Coronary artery (tissue), 2 donors: ENCODE measurements around the gene MRPL46.
A peak's percentile ranks its signal among the peaks of the same experiment; 100 is the strongest.

Experiments used
- DNase-seq: peaks from one replicate; pipeline ENCODE4 v3.0.0-alpha.2; 2017; ENCODE audit warnings: low spot score
- H3K27ac ChIP-seq, 2 donors: fragments of 200-600 bp; sonication (generic); one replicate each; pipeline ENCODE4 v1.5.1; 2016 to 2019
- H3K4me3 ChIP-seq: fragments of 200-600 bp; sonication (generic); 2 replicates; pipeline ENCODE4 v1.5.1; 2016; ENCODE audit warnings: mild to moderate bottlenecking, moderate library complexity
- TF ChIP-seq, protein P1 (sequence below): fragments of 200-600 bp; sonication (generic); IDR thresholded peaks from one replicate; pipeline ENCODE4 v1.5.1; 2019; ENCODE audit warnings: antibody characterized with exemption

Gene MRPL46

DNA sequence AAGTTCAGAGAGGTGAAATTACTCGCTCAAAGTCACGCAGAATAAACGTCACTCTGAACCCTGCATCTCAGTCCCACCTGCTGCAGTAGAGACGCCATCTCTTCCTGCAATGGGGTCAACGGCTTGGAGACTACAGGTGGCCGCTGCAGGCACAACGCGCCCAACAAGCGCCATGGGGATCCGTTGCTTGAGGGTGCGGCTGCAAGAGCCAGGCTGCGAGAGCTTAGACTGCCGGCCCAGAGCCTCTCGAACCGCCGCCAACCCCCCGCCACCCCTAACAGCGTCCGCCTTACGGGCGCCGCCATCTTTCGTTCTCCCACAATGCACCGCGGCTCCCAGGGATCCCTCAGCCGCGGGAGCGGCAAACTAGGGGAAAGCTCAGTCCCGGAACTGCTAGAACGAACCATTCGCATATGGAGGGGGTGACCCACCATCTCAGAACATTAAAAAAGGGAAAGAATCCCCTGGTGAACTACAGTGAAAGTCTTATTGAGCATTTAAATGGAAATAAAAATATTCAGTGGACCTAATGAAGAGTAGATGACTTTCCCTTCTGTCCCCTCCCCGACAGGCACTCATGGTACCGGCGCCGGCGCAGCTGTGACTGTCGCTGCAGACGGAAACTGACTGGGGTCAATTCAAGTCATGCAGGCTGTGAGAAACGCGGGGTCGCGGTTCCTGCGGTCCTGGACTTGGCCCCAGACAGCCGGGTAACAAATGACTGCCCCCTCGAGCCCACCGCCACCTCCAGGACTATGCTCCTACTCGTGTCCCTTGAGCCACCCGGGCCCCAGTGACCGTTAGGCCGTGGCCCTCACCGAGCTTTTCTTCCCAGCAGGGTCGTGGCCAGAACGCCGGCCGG is at the start of gene MRPL46, which contains the start of gene MRPS11:
Gene MRPL46, minus strand, starts transcription at position 316 of the 862 bp plus-strand sequence. Its CDS starts 11 bp downstream, at position 305.
Gene MRPS11, plus strand, starts transcription at position 636 of the 862 bp plus-strand sequence. Its CDS starts 10 bp downstream, at position 646.
- TF ChIP-seq, protein P1, sequence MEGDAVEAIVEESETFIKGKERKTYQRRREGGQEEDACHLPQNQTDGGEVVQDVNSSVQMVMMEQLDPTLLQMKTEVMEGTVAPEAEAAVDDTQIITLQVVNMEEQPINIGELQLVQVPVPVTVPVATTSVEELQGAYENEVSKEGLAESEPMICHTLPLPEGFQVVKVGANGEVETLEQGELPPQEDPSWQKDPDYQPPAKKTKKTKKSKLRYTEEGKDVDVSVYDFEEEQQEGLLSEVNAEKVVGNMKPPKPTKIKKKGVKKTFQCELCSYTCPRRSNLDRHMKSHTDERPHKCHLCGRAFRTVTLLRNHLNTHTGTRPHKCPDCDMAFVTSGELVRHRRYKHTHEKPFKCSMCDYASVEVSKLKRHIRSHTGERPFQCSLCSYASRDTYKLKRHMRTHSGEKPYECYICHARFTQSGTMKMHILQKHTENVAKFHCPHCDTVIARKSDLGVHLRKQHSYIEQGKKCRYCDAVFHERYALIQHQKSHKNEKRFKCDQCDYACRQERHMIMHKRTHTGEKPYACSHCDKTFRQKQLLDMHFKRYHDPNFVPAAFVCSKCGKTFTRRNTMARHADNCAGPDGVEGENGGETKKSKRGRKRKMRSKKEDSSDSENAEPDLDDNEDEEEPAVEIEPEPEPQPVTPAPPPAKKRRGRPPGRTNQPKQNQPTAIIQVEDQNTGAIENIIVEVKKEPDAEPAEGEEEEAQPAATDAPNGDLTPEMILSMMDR = no peak
- Histone ChIP-seq H3K4me3 (peak within 1 kb of the TSS; percentile 89), H3K27ac (peak within 1 kb of the TSS; percentile 88 to 94)
- peak; percentile 86 for DNase-seq

DNA sequence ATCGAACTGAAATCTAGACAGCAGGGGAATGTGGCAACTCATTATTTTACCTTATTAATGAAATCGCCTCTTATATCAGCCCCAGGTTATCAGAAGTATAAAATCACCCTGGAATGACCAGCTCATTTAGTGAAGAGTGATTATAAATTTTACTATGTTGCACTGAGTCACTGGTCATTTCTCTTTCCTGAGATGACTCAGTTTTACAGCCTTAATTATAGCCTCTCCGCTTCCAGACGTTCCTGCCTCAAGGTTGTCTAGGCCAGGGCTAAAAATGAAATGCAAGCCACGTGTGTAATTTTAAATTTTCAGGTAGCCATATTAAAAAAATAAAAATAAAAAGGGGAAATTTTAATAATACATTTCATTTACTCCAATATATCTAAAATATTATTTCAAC is 46.0 kb upstream of the MRPL46 start:
- no peak overlapping the region for H3K27ac ChIP-seq
- DNase-seq = no peak
- no peak overlapping the region for H3K4me3 ChIP-seq
- TF ChIP-seq, protein P1 = no peak

DNA sequence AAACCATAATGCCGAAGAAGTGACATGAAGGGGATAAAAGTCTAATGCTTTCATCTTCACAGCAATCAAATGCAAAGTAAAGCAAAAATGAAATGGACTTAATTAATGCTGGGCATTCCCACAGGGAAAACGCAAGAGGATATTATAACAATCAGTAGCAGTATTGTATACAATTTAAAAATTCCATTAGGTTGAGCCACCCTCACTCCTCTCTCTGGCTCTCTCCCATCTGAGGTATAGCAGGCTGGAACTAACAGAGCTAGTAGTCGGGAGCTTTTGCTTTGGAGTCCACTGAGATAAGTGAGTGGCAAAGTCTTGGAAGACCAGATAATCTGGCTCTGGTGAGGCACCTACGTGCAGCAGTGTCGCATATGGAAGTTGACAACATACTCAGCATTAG is 45.4 kb upstream of the MRPL46 start:
- TF ChIP-seq, protein P1 = no peak
- Histone ChIP-seq H3K4me3 (no peak overlapping the region), H3K27ac (no peak overlapping the region)
- no peak for DNase-seq

DNA sequence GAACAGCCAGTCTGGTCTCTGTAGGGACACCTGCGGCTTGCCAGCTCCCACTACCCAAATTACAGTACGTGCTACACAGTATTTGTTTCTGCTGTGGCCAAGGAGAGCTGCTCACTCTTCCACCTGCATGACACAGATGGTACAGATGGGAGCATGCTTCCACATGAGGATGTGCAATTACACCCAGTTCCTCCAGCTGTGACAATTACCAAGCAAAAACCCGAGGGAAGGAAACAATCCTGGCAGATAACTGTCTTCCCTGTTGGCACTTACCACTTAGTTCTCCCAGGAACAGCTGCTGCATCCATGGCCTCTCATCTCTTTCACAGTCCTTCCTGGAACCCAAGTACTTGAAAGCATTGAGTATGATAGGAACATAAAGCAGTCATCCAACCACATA is 44.9 kb upstream of the MRPL46 start:
- TF ChIP-seq, protein P1 = no peak
- Histone ChIP-seq H3K4me3 (no peak overlapping the region), H3K27ac (no peak overlapping the region)
- DNase-seq = no peak

DNA sequence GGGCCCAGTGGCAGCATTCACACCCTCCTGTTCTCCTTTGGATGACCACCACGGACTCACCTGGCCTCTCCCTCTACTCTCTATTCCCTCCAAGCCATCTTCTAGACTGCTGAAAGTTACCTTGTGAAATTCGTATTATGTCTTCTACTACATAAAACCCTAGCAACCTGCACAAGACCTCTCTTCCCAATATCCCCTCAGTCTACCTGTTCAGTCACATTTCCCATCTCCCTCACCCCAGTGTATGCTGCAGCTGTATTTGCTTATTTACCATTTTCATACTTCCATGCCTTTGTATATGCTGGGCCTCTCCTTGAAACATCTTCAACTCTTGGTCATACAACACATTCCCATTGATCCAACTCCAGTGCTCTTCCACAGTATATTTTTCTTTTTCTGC is 44.0 kb upstream of the MRPL46 start:
- no peak for DNase-seq
- TF ChIP-seq, protein P1 = no peak
- H3K4me3 ChIP-seq = no peak overlapping the region
- H3K27ac ChIP-seq = no peak overlapping the region

DNA sequence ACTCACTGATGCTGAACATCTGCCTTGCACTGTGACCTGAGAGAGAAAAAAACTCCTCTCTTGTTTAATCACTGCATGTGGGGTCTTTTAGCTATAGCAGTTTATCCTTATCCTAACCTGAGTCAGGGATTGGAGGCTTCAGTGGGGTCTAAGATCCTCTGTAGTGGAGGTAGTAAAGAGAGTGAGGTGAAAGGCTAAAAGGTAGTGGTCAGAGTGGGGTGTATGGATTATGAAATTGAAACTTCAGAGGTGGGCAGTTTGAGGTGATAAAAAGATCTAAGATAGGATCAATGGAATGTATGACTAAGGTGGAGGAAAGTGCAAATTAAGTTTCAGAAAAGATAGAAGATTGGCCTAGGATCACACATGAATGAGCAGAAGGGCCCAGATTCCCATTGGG is 42.8 kb upstream of the MRPL46 start:
- Histone ChIP-seq H3K27ac (no peak overlapping the region), H3K4me3 (no peak overlapping the region)
- DNase-seq = no peak
- TF ChIP-seq, protein P1 = no peak

DNA sequence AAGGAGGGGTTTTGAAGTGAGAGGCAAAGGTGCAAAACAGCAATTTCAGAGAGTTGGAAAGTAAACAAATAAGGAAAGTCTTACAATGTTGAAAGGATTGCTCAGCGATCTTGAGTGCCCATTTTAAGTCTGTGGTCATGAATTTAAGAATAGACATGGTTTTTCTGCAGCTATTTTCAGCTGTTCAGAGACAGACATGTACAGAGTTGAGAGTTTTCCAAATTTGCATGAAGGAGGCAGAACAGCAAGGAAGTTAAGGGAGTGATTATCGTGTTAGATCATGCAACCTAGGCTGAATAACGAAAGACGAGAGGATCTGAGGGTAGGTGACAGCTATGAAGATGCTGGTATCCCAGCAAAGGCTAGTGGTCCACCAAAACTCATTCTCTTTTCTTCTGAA is 42.1 kb upstream of the MRPL46 start:
- no peak overlapping the region for H3K4me3 ChIP-seq
- no peak overlapping the region for H3K27ac ChIP-seq
- DNase-seq = no peak
- TF ChIP-seq, protein P1 = no peak
